ENCODE measurements around the gene TPRN. TPM values are rescaled to one million over a fixed set of nuclear protein-coding genes. Genes with fewer than 3 reads are reported as not detected.

The TPRN gene
- total RNA-seq, 4 donors from 2014 or later: 0.29 to 17.1 (median 5.5) TPM

DNA sequence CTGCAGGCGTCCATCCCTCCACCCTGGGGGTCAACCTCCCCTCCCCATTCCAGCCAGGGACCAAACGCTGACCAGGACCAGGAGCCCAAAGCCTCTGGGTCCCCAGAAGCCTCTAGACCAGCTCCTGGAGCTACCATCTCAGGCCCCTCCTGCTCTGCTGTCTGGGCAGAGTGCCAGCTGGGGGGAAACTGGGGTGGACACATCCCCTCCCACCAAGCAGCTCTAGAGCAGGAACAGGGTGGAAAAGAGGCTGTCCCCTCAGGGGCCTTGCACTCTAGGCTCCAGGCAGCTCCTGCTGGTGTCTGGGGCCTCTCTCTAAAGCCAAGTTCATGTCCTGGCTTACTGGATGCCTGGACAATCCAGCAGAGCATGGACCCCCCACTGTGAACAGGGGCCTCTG lies 7.7 kb downstream of the TPRN start:
- no peak for DNase-seq
- no peaks in the 10 kb centered on the region for H3K27me3 ChIP-seq
- H3K36me3 ChIP-seq: no peaks in the 10 kb centered on the region
- H3K9me3 ChIP-seq: no peaks in the 10 kb centered on the region
- H3K27ac ChIP-seq: no peak overlapping the region
- no peak for TF ChIP-seq POLR2A (IDR thresholded peaks at IDR 0.05)
- TF ChIP-seq, protein P1, sequence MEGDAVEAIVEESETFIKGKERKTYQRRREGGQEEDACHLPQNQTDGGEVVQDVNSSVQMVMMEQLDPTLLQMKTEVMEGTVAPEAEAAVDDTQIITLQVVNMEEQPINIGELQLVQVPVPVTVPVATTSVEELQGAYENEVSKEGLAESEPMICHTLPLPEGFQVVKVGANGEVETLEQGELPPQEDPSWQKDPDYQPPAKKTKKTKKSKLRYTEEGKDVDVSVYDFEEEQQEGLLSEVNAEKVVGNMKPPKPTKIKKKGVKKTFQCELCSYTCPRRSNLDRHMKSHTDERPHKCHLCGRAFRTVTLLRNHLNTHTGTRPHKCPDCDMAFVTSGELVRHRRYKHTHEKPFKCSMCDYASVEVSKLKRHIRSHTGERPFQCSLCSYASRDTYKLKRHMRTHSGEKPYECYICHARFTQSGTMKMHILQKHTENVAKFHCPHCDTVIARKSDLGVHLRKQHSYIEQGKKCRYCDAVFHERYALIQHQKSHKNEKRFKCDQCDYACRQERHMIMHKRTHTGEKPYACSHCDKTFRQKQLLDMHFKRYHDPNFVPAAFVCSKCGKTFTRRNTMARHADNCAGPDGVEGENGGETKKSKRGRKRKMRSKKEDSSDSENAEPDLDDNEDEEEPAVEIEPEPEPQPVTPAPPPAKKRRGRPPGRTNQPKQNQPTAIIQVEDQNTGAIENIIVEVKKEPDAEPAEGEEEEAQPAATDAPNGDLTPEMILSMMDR (IDR thresholded peaks at IDR 0.05): no peak
- H3K4me1 ChIP-seq: peaks cover 5 to 9% of the 10 kb centered on the region in 2 donors
- intact Hi-C loops (cut with DNase I; ENCODE audit: low total_unique reads): no loop called here
- H3K4me3 ChIP-seq: no peak overlapping the region

DNA sequence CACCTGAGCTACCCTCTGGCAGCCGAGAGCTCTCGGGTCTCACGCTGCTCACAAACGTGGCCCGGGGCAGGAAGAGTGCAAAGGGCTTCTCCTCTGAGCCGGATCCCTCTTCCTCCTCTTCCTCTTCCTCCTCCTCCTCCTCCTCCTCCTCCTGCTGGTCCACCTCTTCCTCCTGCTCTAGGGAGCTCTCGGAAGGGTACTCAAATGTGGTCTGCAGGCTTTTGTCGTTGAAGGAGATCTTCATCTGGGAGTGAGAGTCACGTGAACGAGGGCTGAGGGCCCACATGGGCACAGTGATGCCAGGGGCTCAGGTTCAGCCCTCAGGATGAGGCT lies 8.1 kb downstream of the TPRN start:
- Histone ChIP-seq H3K9me3 (no peaks in the 10 kb centered on the region), H3K27me3 (no peaks in the 10 kb centered on the region), H3K36me3 (no peaks in the 10 kb centered on the region), H3K4me3 (no peak overlapping the region), H3K27ac (no peak overlapping the region), H3K4me1 (peaks cover 5 to 10% of the 10 kb centered on the region in 2 donors)
- intact Hi-C loops (cut with DNase I; ENCODE audit: low total_unique reads): no loop called here
- TF ChIP-seq, protein P1 (IDR thresholded peaks at IDR 0.05): no peak
- TF ChIP-seq POLR2A (IDR thresholded peaks at IDR 0.05): no peak
- no peak for DNase-seq

DNA sequence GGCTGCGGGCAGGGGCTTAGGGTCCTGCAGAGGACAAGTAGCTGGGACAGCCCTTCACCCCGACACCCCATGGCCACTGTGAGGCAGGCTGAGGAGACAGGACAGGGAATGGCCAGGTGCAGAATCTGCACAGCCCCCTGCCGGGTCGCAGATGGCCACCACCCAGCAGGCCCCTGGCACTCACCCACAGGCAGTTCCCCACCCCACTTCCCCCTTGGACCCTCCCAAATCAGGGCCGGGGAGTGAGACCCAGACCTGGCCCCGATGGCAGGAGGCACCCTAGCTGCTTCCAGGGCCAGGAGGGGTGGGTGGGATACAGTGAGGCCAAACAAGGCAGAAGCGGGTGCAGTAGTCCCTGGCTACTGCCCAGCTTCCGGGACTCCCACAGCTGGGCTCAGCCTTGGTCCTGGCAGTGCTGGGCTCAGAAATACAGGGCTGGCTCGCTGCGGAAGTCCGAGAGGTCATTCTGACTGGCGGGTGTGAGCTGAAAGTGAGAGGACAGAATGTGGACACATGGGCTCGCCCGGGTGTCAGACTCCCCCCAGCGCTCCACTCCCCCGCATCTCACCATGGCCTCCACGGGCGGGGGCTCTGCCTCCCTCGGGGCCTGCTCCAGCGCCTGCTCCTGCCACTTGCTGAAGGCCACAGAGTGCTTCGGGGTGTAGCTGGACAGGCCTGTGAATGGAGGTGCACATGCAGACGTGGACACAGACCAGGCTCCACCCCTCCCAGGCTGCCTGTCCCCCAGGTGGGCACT lies 8.7 kb downstream of the TPRN start:
- H3K27ac ChIP-seq: no peak overlapping the region
- H3K4me1 ChIP-seq: peaks cover 7 to 16% of the 10 kb centered on the region in 2 donors

DNA sequence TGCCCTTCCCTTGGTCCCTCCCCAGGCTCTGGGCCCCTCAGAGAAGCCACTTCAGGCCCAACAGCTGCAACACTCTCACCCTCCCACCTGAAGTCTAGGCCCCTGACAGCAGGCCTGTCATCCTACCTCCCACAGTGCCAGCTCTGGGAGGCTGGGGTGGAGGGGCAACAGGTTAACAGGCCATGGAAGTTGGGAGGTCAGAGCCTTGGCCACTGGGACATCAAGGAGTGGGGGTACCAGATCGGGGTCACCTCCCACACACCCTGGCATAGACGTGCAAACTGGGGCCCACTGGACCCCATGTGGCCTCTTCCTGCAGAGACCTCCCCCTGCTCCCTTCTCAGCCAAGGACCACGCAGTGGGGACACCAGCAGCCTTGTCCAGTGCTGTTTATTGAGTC lies 9.3 kb downstream of the TPRN start:
- Histone ChIP-seq H3K36me3 (no peaks in the 10 kb centered on the region), H3K4me3 (no peak overlapping the region), H3K9me3 (no peaks in the 10 kb centered on the region), H3K27ac (no peak overlapping the region), H3K27me3 (no peaks in the 10 kb centered on the region), H3K4me1 (peaks cover 14 to 21% of the 10 kb centered on the region in 2 donors)
- DNase-seq: no peak
- intact Hi-C loops (cut with DNase I; ENCODE audit: low total_unique reads): no loop called here
- TF ChIP-seq, protein P1 (IDR thresholded peaks at IDR 0.05): no peak
- no peak for TF ChIP-seq POLR2A (IDR thresholded peaks at IDR 0.05)

More for the DNA sequence above, 8.7 kb downstream of the TPRN start:
- no peaks in the 10 kb centered on the region for H3K9me3 ChIP-seq
- TF ChIP-seq, protein P1 (IDR thresholded peaks at IDR 0.05): no peak
- no peak for TF ChIP-seq POLR2A (IDR thresholded peaks at IDR 0.05)
- intact Hi-C loops (cut with DNase I; ENCODE audit: low total_unique reads): no loop called here
- no peak overlapping the region for H3K4me3 ChIP-seq
- H3K36me3 ChIP-seq: no peaks in the 10 kb centered on the region
- no peak for DNase-seq
- H3K27me3 ChIP-seq: no peaks in the 10 kb centered on the region

DNA sequence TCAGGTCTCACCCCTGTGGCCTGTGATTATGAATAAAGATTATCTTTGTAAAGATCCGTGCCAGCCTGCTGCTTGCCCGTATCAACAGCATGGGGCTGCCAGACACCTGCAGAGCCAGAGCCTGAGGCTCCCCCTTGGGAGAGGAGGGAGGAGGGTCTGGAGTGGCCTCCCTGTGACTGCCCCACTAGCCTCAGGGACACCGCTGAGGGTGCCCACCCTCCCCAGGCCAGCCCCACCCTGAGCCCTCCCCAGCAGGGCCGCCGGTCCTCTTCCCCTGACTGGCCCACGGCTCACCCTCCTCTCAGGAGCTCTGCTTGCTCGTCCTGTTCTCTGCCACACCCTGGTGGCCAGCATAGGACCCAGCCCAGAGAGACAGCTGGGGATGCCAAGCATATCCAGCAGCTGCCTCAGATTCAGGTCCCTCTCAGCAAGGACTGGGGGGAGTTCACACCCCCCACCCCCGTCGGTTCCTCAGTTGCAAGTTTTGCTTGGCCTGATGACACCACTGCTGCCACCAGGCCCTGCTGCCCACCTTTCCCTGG lies 10.2 kb downstream of the TPRN start:
- H3K4me3 ChIP-seq: no peak overlapping the region
- DNase-seq: no peak
- intact Hi-C loops (cut with DNase I; ENCODE audit: low total_unique reads): no loop called here
- no peaks in the 10 kb centered on the region for H3K9me3 ChIP-seq
- H3K27me3 ChIP-seq: no peaks in the 10 kb centered on the region
- no peaks in the 10 kb centered on the region for H3K36me3 ChIP-seq
- peaks cover 14 to 24% of the 10 kb centered on the region in 2 donors for H3K4me1 ChIP-seq
- TF ChIP-seq POLR2A (IDR thresholded peaks at IDR 0.05): no peak
- TF ChIP-seq, protein P1 (IDR thresholded peaks at IDR 0.05): no peak
- H3K27ac ChIP-seq: no peak overlapping the region
